ENCODE measurements around the gene KRTAP4-9. TPM values are rescaled to one million over a fixed set of nuclear protein-coding genes. Genes with fewer than 3 reads are reported as not detected.
"Not testable (repeated sequence)": the region's sequence is repeated elsewhere in the genome, so short reads cannot be mapped to it uniquely, and the experiment has no call there.

KRTAP4-9 gene
- total and polyA plus RNA-seq, 12 donors, result not detected

DNA sequence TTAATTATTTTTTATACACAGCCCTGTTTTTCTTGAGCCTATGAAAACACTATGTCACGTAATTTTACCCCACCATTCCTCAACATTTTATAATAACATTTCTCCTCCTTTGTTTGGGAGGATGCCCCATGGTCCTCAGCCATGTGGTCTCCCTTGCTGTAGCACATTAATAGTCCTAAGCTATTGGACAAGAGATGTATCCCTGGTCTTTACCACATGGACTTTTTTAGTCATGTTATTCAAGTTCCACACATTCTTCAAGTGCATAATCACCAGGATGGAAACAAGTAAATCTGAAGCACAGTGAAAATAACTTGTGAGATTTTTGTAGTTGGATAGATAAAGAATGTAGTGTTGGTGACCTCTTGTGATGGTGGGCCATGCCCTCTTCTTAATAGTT lies 43.2 kb upstream of the KRTAP4-9 start:
- H3K27ac ChIP-seq, result no peak overlapping the region
- H3K27me3 ChIP-seq, result no peaks in the 10 kb centered on the region
- H3K4me1 ChIP-seq (replicated peaks in 1 of 2), result no peaks in the 10 kb centered on the region
- no peaks in the 10 kb centered on the region for H3K36me3 ChIP-seq (replicated peaks in 1 of 2)
- intact Hi-C loops (cut with DNase I), result no loop called here
- H3K4me3 ChIP-seq, result no peak overlapping the region
- no peak for DNase-seq
- WGBS, 4 donors, result 56 to 83% (median 76%) methylated on average over 1 of the region's 1 CpG
- TF ChIP-seq POLR2A (IDR thresholded peaks at IDR 0.05), result no peak
- TF ChIP-seq, protein P1, sequence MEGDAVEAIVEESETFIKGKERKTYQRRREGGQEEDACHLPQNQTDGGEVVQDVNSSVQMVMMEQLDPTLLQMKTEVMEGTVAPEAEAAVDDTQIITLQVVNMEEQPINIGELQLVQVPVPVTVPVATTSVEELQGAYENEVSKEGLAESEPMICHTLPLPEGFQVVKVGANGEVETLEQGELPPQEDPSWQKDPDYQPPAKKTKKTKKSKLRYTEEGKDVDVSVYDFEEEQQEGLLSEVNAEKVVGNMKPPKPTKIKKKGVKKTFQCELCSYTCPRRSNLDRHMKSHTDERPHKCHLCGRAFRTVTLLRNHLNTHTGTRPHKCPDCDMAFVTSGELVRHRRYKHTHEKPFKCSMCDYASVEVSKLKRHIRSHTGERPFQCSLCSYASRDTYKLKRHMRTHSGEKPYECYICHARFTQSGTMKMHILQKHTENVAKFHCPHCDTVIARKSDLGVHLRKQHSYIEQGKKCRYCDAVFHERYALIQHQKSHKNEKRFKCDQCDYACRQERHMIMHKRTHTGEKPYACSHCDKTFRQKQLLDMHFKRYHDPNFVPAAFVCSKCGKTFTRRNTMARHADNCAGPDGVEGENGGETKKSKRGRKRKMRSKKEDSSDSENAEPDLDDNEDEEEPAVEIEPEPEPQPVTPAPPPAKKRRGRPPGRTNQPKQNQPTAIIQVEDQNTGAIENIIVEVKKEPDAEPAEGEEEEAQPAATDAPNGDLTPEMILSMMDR (IDR thresholded peaks at IDR 0.05), result no peak
- no peaks in the 10 kb centered on the region for H3K9me3 ChIP-seq (replicated peaks in 1 of 3)

DNA sequence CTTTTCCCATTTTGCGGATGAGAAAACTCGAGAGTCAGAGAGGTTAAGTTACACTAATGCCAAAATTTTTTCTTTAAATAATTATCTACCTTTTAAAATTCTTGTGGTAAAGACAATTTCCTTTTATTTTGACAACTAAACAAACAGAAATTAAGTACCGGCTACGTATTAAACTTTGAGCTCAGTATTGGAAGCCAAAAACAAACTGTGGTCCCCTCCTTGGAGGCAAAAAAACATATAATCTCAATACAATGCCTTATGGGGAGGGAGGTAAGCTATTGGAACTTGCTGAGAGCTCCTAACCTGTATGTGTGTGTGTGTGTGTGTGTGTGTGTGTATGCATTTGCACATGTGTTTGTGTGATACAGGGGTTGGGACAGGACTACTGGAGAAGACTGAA lies 41.7 kb upstream of the KRTAP4-9 start:
- Histone ChIP-seq H3K4me1 (replicated peaks in 1 of 2) (no peaks in the 10 kb centered on the region), H3K4me3 (no peak overlapping the region), H3K27ac (no peak overlapping the region), H3K36me3 (replicated peaks in 1 of 2) (no peaks in the 10 kb centered on the region), H3K27me3 (no peaks in the 10 kb centered on the region), H3K9me3 (replicated peaks in 1 of 3) (no peaks in the 10 kb centered on the region)
- 81 to 89% (median 86%) methylated on average over 4 of the region's 4 CpGs for WGBS, 4 donors
- no peak for TF ChIP-seq POLR2A (IDR thresholded peaks at IDR 0.05)
- TF ChIP-seq, protein P1 (IDR thresholded peaks at IDR 0.05), result no peak
- intact Hi-C loops (cut with DNase I), result no loop called here
- no peak for DNase-seq

DNA sequence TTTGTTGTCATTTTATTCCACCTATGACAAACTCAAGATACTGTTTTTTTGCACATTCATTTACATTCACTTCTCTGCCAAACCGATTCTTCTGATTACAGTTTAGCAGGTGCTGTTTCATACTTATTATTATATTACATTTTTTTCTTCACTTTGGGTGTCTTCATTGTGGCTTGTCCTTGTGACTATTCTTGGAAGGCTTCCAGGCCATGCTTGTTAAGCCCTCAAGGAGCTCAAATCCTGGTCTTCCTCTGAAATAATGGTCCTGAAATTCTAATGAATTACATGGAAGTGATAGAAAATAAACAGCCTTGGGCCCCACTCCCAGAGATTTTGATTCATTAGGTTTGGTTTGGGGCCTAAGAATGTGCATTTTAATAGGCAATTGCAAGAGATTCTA lies 40.9 kb upstream of the KRTAP4-9 start:
- DNase-seq, result no peak
- Histone ChIP-seq H3K4me1 (replicated peaks in 1 of 2) (no peaks in the 10 kb centered on the region), H3K27ac (no peak overlapping the region), H3K36me3 (replicated peaks in 1 of 2) (no peaks in the 10 kb centered on the region), H3K4me3 (no peak overlapping the region), H3K9me3 (replicated peaks in 1 of 3) (no peaks in the 10 kb centered on the region), H3K27me3 (no peaks in the 10 kb centered on the region)
- 81 to 89% (median 86%) methylated on average over 1 of the region's 1 CpG for WGBS, 4 donors
- intact Hi-C loops (cut with DNase I), result no loop called here
- TF ChIP-seq, protein P1 (IDR thresholded peaks at IDR 0.05), result no peak
- TF ChIP-seq POLR2A (IDR thresholded peaks at IDR 0.05), result no peak

DNA sequence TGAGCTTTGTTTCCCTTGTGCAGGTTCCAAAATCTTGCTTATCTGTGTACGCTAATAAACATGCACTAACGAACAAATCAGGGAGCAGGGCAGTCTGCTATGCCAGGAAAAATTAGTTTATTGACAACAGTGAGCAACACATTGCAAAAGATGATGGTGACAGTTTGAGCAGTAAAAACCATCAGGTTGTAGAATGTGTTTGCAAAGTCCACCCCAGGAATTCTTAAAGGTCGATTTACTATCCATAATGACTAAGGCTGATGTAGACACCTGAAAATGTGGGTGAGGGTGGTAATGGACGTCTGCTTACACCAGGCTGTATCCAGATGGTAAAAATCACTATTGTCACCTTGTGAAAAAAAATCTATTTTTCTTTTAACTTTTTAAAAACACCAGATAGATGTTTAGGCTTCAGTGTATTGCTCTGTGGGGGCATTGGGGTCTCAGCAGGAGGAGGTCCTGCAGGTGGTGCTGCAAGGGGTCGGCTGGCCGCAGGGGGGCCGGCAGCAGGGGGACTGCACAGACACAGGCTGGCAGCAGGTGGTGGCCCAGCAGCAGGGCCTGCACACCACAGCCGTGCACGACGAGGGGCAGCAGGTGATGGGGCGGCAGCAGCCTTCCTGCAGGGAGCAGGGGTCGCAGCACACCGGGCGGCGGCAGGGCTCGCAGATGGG lies 40.0 kb upstream of the KRTAP4-9 start:
- not testable (repeated sequence) for H3K4me1 ChIP-seq (replicated peaks in 1 of 2); H3K27ac ChIP-seq
- WGBS, 4 donors, result 66 to 88% (median 72%) methylated on average over 7 of the region's 16 CpGs

More for the DNA sequence above, 40.0 kb upstream of the KRTAP4-9 start:
- H3K27me3 ChIP-seq; intact Hi-C loops (cut with DNase I); DNase-seq; H3K4me3 ChIP-seq; H3K9me3 ChIP-seq (replicated peaks in 1 of 3); H3K36me3 ChIP-seq (replicated peaks in 1 of 2): not testable (repeated sequence)

All from adrenal gland (tissue), 12 donors.